Stimulated activated CD4-positive, alpha-beta T cell treated with anti-CD3 and anti-CD28 coated beads, Interleukin-2, amount 100 ng/mL, for 48 hours (primary cell): ENCODE results near the gene UNC93B1.

Source experiments
- DNase-seq, 2 donors: peaks; one replicate each; pipeline ENCODE4 v3.0.0-alpha.2; 2020

Gene UNC93B1

GRCh38 chr11:68039526-68040086 is 35.7 kb upstream of the UNC93B1 start:
- no peak for DNase-seq

- DNase-seq: peak; percentile 63 to 64
Measured at GRCh38 chr11:68038718-68039525, 35.0 kb upstream of the UNC93B1 start, which contains the start of gene TCIRG1. TCIRG1 (plus strand) TSS chr11:68039025; CDS start chr11:68041272, 2,247 bp downstream.

GRCh38 chr11:68038226-68038717 is 34.4 kb upstream of the UNC93B1 start:
- no peak for DNase-seq

GRCh38 chr11:68037411-68038225 is 33.7 kb upstream of the UNC93B1 start:
- no peak for DNase-seq

GRCh38 chr11:68036717-68037239 is 32.9 kb upstream of the UNC93B1 start:
- no peak for DNase-seq

GRCh38 chr11:68036141-68036716 is 32.3 kb upstream of the UNC93B1 start:
- no peak for DNase-seq

GRCh38 chr11:68035266-68035876 is 31.5 kb upstream of the UNC93B1 start:
- no peak for DNase-seq

- DNase-seq: no peak
Measured at GRCh38 chr11:68033708-68034045, 29.8 kb upstream of the UNC93B1 start.

- no peak for DNase-seq
Measured at GRCh38 chr11:68032997-68033707, 29.3 kb upstream of the UNC93B1 start.

- no peak for DNase-seq
Measured at GRCh38 chr11:68032003-68032402, 28.1 kb upstream of the UNC93B1 start.

GRCh38 chr11:68031144-68031464 is 27.2 kb upstream of the UNC93B1 start:
- DNase-seq: no peak

- DNase-seq: peak; percentile 89 to 94
Measured at GRCh38 chr11:68030318-68031143, 26.6 kb upstream of the UNC93B1 start, which contains the start of gene NDUFS8. NDUFS8 (plus strand) TSS chr11:68030681; CDS start chr11:68032152, 1,471 bp downstream.

- no peak for DNase-seq
Measured at GRCh38 chr11:68028802-68029545, 25.1 kb upstream of the UNC93B1 start.

GRCh38 chr11:68027667-68028066 is 23.8 kb upstream of the UNC93B1 start:
- DNase-seq: no peak

GRCh38 chr11:68026391-68027105 is 22.7 kb upstream of the UNC93B1 start:
- no peak for DNase-seq

- DNase-seq: no peak
Measured at GRCh38 chr11:68025047-68025446, 21.1 kb upstream of the UNC93B1 start.

- no peak for DNase-seq
Measured at GRCh38 chr11:68024508-68024907, 20.6 kb upstream of the UNC93B1 start.

- no peak for DNase-seq
Measured at GRCh38 chr11:68022531-68022930, 18.6 kb upstream of the UNC93B1 start.

GRCh38 chr11:68021167-68021787 is 17.4 kb upstream of the UNC93B1 start:
- DNase-seq: no peak
